SU-DHL-6 (cell line): Measurements from ENCODE around the gene TM4SF18.

ENCODE experiments used
- H2AFZ ChIP-seq: fragments of 200-600 bp; sonication (generic); 2 replicates; pipeline ENCODE4 v1.6.1; 2014; ENCODE audit warnings: low read depth, mild to moderate bottlenecking, moderate library complexity, mixed read lengths, antibody characterized with exemption, low read length; ENCODE audit not compliant: severe bottlenecking
- H3F3A ChIP-seq: fragments of 200-600 bp; shearing (Covaris generic); 2 replicates; pipeline ENCODE4 v1.6.0; 2016; ENCODE audit warnings: antibody characterized with exemption, mild to moderate bottlenecking; ENCODE audit not compliant: insufficient read depth
- H3K27ac ChIP-seq: fragments of 200-600 bp; sonication (generic); 2 replicates; pipeline ENCODE4 v1.5.1; 2016; ENCODE audit warnings: low read depth, mild to moderate bottlenecking, low read length, moderate library complexity, mixed read lengths
- H3K27me3 ChIP-seq: fragments of 200-600 bp; sonication (generic), shearing (Covaris generic); 2 replicates; pipeline ENCODE4 v1.6.0; 2014; ENCODE audit warnings: mild to moderate bottlenecking, low read length
- H3K36me3 ChIP-seq: fragments of 200-600 bp; sonication (generic); 2 replicates; pipeline ENCODE4 v1.6.1; 2014; ENCODE audit warnings: mild to moderate bottlenecking, low read length, mixed read lengths
- H3K4me2 ChIP-seq: fragments of 300-600, 200-600 bp; shearing (Covaris generic), sonication (generic); 2 replicates; pipeline ENCODE4 v1.6.0; 2014; ENCODE audit warnings: low read length, low read depth, mild to moderate bottlenecking; ENCODE audit not compliant: poor library complexity, severe bottlenecking
- H3K4me3 ChIP-seq: fragments of 200-600 bp; sonication (generic); 2 replicates; pipeline ENCODE4 v1.5.1; 2014; ENCODE audit warnings: antibody characterized with exemption, low read length, mild to moderate bottlenecking, mixed read lengths; ENCODE audit not compliant: insufficient read depth, poor library complexity, severe bottlenecking
- H3K79me2 ChIP-seq: fragments of 200-600 bp; sonication (generic); 2 replicates; pipeline ENCODE4 v1.6.1; 2014; ENCODE audit warnings: mild to moderate bottlenecking, low read length, moderate library complexity; ENCODE audit not compliant: insufficient read depth
- H3K9ac ChIP-seq: fragments of 200-600 bp; sonication (generic); 2 replicates; pipeline ENCODE4 v1.7.0; 2014; ENCODE audit warnings: mild to moderate bottlenecking, low read length
- H3K9me2 ChIP-seq: fragments of 200-600 bp; sonication (generic); replicated peaks from 2 replicates; pipeline ENCODE4 v1.6.1; 2014; ENCODE audit warnings: low read length; ENCODE audit not compliant: insufficient read depth
- H3K9me3 ChIP-seq: fragments of 200-600 bp; sonication (generic); 2 replicates; pipeline ENCODE4 v1.6.1; 2014; ENCODE audit warnings: low read length, mixed read lengths; ENCODE audit not compliant: insufficient read depth
- H4K20me1 ChIP-seq: fragments of 200-600 bp; sonication (generic); 2 replicates; pipeline ENCODE4 v1.6.1; 2014; ENCODE audit warnings: low read depth, mild to moderate bottlenecking, antibody characterized with exemption, low read length, moderate library complexity, mixed read lengths
- CTCF ChIP-seq: fragments of 200-600 bp; sonication (generic); IDR thresholded peaks from one replicate; pipeline ENCODE4 v1.5.1; 2017; ENCODE audit warnings: antibody characterized with exemption, mild to moderate bottlenecking, low read length, moderate library complexity; ENCODE audit not compliant: insufficient read depth, poor library complexity, severe bottlenecking
- EZH2phosphoT487 ChIP-seq: fragments of 200-600 bp; sonication (generic), shearing (Covaris generic); conservative IDR thresholded peaks from 2 replicates; pipeline ENCODE4 v1.6.1; 2018; ENCODE audit warnings: mild to moderate bottlenecking, antibody characterized with exemption, low read length, moderate library complexity, mixed read lengths

The TM4SF18 gene

GRCh38 chr3:149371723-149372114 is 38.3 kb upstream of the TM4SF18 start:
- Histone ChIP-seq H3K9me3 (no peaks in the 10 kb centered on the region), H3K9me2 (no peaks in the 10 kb centered on the region), H2AFZ (no peak overlapping the region), H4K20me1 (no peaks in the 10 kb centered on the region), H3K4me2 (no peak overlapping the region), H3K4me3 (no peak overlapping the region), H3K79me2 (no peaks in the 10 kb centered on the region), H3K9ac (no peak overlapping the region), H3K36me3 (no peaks in the 10 kb centered on the region), H3K27me3 (no peaks in the 10 kb centered on the region), H3F3A (no peaks in the 10 kb centered on the region), H3K27ac (no peak overlapping the region)
- TF ChIP-seq CTCF (no peak), EZH2phosphoT487 (no peak)

- Histone ChIP-seq H3K36me3 (no peaks in the 10 kb centered on the region), H3K9me2 (no peaks in the 10 kb centered on the region), H3K79me2 (no peaks in the 10 kb centered on the region), H2AFZ (no peak overlapping the region), H3K4me3 (no peak overlapping the region), H3K4me2 (no peak overlapping the region), H3F3A (no peaks in the 10 kb centered on the region), H3K9ac (no peak overlapping the region), H4K20me1 (no peaks in the 10 kb centered on the region), H3K27ac (no peak overlapping the region), H3K27me3 (no peaks in the 10 kb centered on the region), H3K9me3 (no peaks in the 10 kb centered on the region)
- TF ChIP-seq EZH2phosphoT487: no peak
- no peak for TF ChIP-seq CTCF
These were observed 37.7 kb upstream of the TM4SF18 start for GRCh38 chr3:149371001-149371722.

DNA sequence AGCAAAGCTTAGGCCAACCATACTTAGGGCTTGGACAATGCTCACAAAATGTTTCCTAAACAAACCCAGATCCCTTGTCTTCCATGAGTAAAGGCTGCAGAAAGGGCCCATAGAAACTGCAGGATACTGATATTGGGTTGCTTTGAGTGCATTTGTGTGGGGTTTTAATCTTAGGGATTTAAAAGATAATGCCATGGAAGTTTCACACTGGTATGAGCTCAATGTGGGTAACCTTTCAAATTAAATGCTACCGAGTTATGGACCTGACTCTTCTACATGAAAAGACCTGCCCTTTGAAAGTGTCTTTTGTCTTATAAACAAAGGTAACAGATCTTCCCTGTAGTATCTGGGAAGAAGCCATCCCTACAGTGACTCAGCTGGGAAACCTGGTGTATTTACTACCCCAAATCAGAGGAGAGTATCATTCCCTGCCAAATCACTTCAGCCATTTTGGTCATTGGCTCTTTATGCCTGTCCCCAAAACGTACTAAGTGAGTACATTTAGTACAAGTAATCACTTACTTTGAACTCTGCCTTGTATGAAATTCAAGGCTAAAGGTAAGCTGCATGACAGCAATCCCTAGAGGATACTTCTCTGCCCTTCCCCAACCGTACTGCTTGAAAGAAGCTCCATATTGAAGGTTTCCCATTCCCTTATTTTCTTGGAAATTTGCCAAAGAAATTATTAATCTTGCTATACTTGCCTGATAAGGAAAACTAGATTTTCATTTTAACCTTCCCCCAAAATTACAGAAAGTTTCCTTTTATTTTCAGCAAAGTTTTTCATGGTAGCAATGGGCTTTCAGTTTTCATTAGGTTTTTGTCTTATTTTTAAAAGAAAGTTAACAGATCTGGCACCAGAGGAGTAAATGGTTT is 36.8 kb upstream of the TM4SF18 start:
- H3F3A ChIP-seq: no peaks in the 10 kb centered on the region
- H3K9me3 ChIP-seq: no peaks in the 10 kb centered on the region
- no peaks in the 10 kb centered on the region for H3K36me3 ChIP-seq
- no peak for TF ChIP-seq EZH2phosphoT487
- H3K27ac ChIP-seq: no peak overlapping the region
- H3K9me2 ChIP-seq: no peaks in the 10 kb centered on the region
- no peak overlapping the region for H3K4me3 ChIP-seq
- no peak overlapping the region for H3K4me2 ChIP-seq
- no peak overlapping the region for H2AFZ ChIP-seq
- no peaks in the 10 kb centered on the region for H3K27me3 ChIP-seq
- no peaks in the 10 kb centered on the region for H4K20me1 ChIP-seq
- H3K79me2 ChIP-seq: no peaks in the 10 kb centered on the region
- H3K9ac ChIP-seq: no peak overlapping the region
